Natural killer cell (primary cell): ENCODE data around the gene CDC42BPG. TPM values are rescaled to one million over a fixed set of nuclear protein-coding genes. Genes with fewer than 3 reads are reported as not detected.

Experiments used
- ATAC-seq, 3 donors: fragments of 150-1000 bp in 2 of 3; fragments of 200-7000 bp in 1 of 3; cut with Tn5 transposase; 1 replicate in 1 of 3; 2 replicates in 2 of 3; pipeline ENCODE4 v1.10.0; 2021; ENCODE audit warnings: mild to moderate bottlenecking in 2 of 3, moderate library complexity in 2 of 3
- DNase-seq, 2 donors: peaks; one replicate each; pipeline versions ENCODE4 v3.0.0 to v3.0.0-alpha.2; 2013 to 2021; ENCODE audit warnings: mixed read lengths in 1 of 2
- H3K27ac ChIP-seq: one replicate; pipeline ENCODE4 v1.5.1; 2013; ENCODE audit warnings: mild to moderate bottlenecking, low read length
- H3K27me3 ChIP-seq: one replicate; pipeline ENCODE4 v1.6.1; 2013; ENCODE audit warnings: low read length; ENCODE audit not compliant: control insufficient read depth, insufficient read depth
- H3K36me3 ChIP-seq: one replicate; pipeline ENCODE4 v1.6.1; 2013; ENCODE audit warnings: low read length; ENCODE audit not compliant: control insufficient read depth, insufficient read depth
- H3K4me1 ChIP-seq: one replicate; pipeline ENCODE4 v1.6.1; 2013; ENCODE audit warnings: low read length; ENCODE audit not compliant: control insufficient read depth, insufficient read depth
- H3K4me3 ChIP-seq: one replicate; pipeline ENCODE4 v1.5.1; 2013; ENCODE audit warnings: low read length
- H3K9me3 ChIP-seq: one replicate; pipeline ENCODE4 v1.6.1; 2013; ENCODE audit warnings: low read length; ENCODE audit not compliant: control insufficient read depth, insufficient read depth
- H3K27ac Mint-ChIP-seq, 2 donors: one replicate each; pipeline ENCODE4 v1.8.0; 2022; ENCODE audit warnings: mild to moderate bottlenecking in 2 of 2, mixed read lengths in 2 of 2, moderate library complexity in 1 of 2
- H3K27me3 Mint-ChIP-seq, 2 donors: one replicate each; pipeline ENCODE4 v1.8.0; 2022; ENCODE audit warnings: low read depth in 2 of 2, mixed read lengths in 2 of 2
- H3K36me3 Mint-ChIP-seq: one replicate; pipeline ENCODE4 v1.8.0; 2022; ENCODE audit warnings: mixed read lengths
- H3K4me1 Mint-ChIP-seq, 2 donors: one replicate each; pipeline ENCODE4 v1.8.0; 2022; ENCODE audit warnings: mixed read lengths in 2 of 2
- H3K4me3 Mint-ChIP-seq: one replicate; pipeline ENCODE4 v1.8.0; 2022; ENCODE audit warnings: mild to moderate bottlenecking, moderate library complexity, mixed read lengths
- H3K9me3 Mint-ChIP-seq, 2 donors: one replicate each; pipeline ENCODE4 v1.8.0; 2022; ENCODE audit warnings: mixed read lengths in 2 of 2
- CTCF ChIP-seq: fragments of 200-600 bp; IDR thresholded peaks from one replicate; pipeline ENCODE4 v1.8.0; 2022; ENCODE audit warnings: antibody characterized with exemption
- WGBS: methylation state at CpG from one replicate; pipeline ENCODE4 v1.1.7; 2013; ENCODE audit warnings: missing lambda C conversion rate; ENCODE audit not compliant: insufficient coverage; 5-methylcytosine and 5-hydroxymethylcytosine counted together
- intact Hi-C: fragments of 100-400 bp; cut with micrococcal nuclease; formaldehyde crosslinking; loops from one replicate; pipeline ENCODE4 v1.14.2; 2022
- total RNA-seq, 4 donors: library from RNA; stranded (reverse); fragments of 120-200 nt in 1 of 4; gene quantifications; one replicate each; pipeline versions ENCODE4 v1.2.3 to v1.2.4, GENCODE V29; 2013 to 2022

The CDC42BPG gene
- total RNA-seq, 3 donors from 2014 or later (not counting 1 experiment from before 2014, with no cell fraction given): 8.2 to 12.7 (median 10.7) TPM

GRCh38 chr11:64862987-64863390 is 18.5 kb upstream of the CDC42BPG start:
- no peaks in the 10 kb centered on the region for H3K9me3 Mint-ChIP-seq
- ATAC-seq: no peak
- no peaks in the 10 kb centered on the region for H3K27me3 Mint-ChIP-seq
- no peak overlapping the region for H3K4me3 ChIP-seq
- peaks cover 21% of the 10 kb centered on the region for H3K36me3 ChIP-seq
- peak overlapping the region; percentile 91 for H3K27ac ChIP-seq
- H3K27ac Mint-ChIP-seq: peak overlapping the region; percentile 95 to 96
- peaks cover 60 to 83% of the 10 kb centered on the region in 2 donors for H3K4me1 Mint-ChIP-seq
- no peaks in the 10 kb centered on the region for H3K36me3 Mint-ChIP-seq
- H3K9me3 ChIP-seq: no peaks in the 10 kb centered on the region
- WGBS: 70% methylated on average over 9 of the region's 9 CpGs
- TF ChIP-seq CTCF: no peak
- H3K4me3 Mint-ChIP-seq: peak overlapping the region; percentile 76
- H3K4me1 ChIP-seq: peaks cover 99% of the 10 kb centered on the region
- no peak for DNase-seq
- intact Hi-C loops: no loop called here
- no peaks in the 10 kb centered on the region for H3K27me3 ChIP-seq

- ATAC-seq (no peak), DNase-seq (peak in 1 of 2 donors; percentile 61)
- 31% methylated on average over 6 of the region's 6 CpGs for WGBS
- Mint-ChIP-seq H3K4me1 (peaks cover 55 to 86% of the 10 kb centered on the region in 2 donors), H3K27me3 (no peaks in the 10 kb centered on the region), H3K9me3 (no peaks in the 10 kb centered on the region), H3K27ac (peak overlapping the region; percentile 95 to 96), H3K4me3 (peak overlapping the region; percentile 88), H3K36me3 (no peaks in the 10 kb centered on the region)
- Histone ChIP-seq H3K4me1 (peaks cover 99% of the 10 kb centered on the region), H3K4me3 (no peak overlapping the region), H3K36me3 (peaks cover 21% of the 10 kb centered on the region), H3K9me3 (no peaks in the 10 kb centered on the region), H3K27ac (peak overlapping the region; percentile 91), H3K27me3 (no peaks in the 10 kb centered on the region)
- intact Hi-C loops: no loop called here
- TF ChIP-seq CTCF: no peak
Observed at GRCh38 chr11:64861227-64861975, 16.9 kb upstream of the CDC42BPG start.

GRCh38 chr11:64859542-64860414 is 15.3 kb upstream of the CDC42BPG start:
- 33% methylated on average over 33 of the region's 33 CpGs for WGBS
- no peaks in the 10 kb centered on the region for H3K9me3 ChIP-seq
- peak overlapping the region; percentile 23 for H3K4me3 ChIP-seq
- H3K27me3 Mint-ChIP-seq: no peaks in the 10 kb centered on the region
- H3K36me3 Mint-ChIP-seq: no peaks in the 10 kb centered on the region
- H3K4me1 Mint-ChIP-seq: peaks cover 55 to 86% of the 10 kb centered on the region in 2 donors
- peak overlapping the region; percentile 95 to 96 for H3K27ac Mint-ChIP-seq
- H3K4me1 ChIP-seq: peaks cover 100% of the 10 kb centered on the region
- H3K27me3 ChIP-seq: no peaks in the 10 kb centered on the region
- H3K4me3 Mint-ChIP-seq: peak overlapping the region; percentile 88
- H3K27ac ChIP-seq: peak overlapping the region; percentile 94
- DNase-seq (peak in 1 of 2 donors; percentile 88), ATAC-seq (peak; percentile 43 to 74 (median 68))
- TF ChIP-seq CTCF: no peak
- H3K9me3 Mint-ChIP-seq: no peaks in the 10 kb centered on the region
- intact Hi-C loops: loop anchor here (1.0 kb wide), 2 partner anchors 8 to 21 kb away; no protein-coding TSS in a partner anchor
- peaks cover 30% of the 10 kb centered on the region for H3K36me3 ChIP-seq
